WTC11 (cell line): ENCODE measurements around the gene UBE2D2. TPM values are rescaled to one million over a fixed set of nuclear protein-coding genes. Genes with fewer than 3 reads are reported as not detected.

Experiments
- ATAC-seq: fragments of 200-7000 bp; cut with Tn5 transposase; 2 replicates; pipeline ENCODE4 v1.10.0; 2021; ENCODE audit warnings: mild to moderate bottlenecking, moderate library complexity
- CTCF ChIA-PET: fragments of 300-600 bp; sonication (Branson Sonifier 250); formaldehyde crosslinking; loops from one replicate; lab custom pipeline; 2021; ENCODE audit warnings: antibody characterized with exemption; lab: Charles Lee
- POLR2A ChIA-PET: fragments of 350-600 bp; sonication (Branson Sonifier 250); formaldehyde crosslinking; loops from one replicate; lab custom pipeline; 2021; ENCODE audit warnings: antibody characterized with exemption; lab: Charles Lee
- DNase-seq: peaks from one replicate; pipeline ENCODE4 v3.0.0; 2021; ENCODE audit warnings: low spot score
- H3K27ac Mint-ChIP-seq: 2 replicates; pipeline ENCODE4 v1.8.0; 2021; ENCODE audit warnings: mixed read lengths
- H3K27me3 Mint-ChIP-seq: 2 replicates; pipeline ENCODE4 v1.8.0; 2021; ENCODE audit warnings: low read depth, mild to moderate bottlenecking, moderate library complexity, mixed read lengths
- H3K36me3 Mint-ChIP-seq: 2 replicates; pipeline ENCODE4 v1.8.0; 2021; ENCODE audit warnings: mixed read lengths
- H3K4me1 Mint-ChIP-seq: 2 replicates; pipeline ENCODE4 v1.8.0; 2022; ENCODE audit warnings: mixed read lengths
- H3K4me3 Mint-ChIP-seq: 2 replicates; pipeline ENCODE4 v1.8.0; 2021; ENCODE audit warnings: mild to moderate bottlenecking, moderate library complexity, mixed read lengths
- H3K9me3 Mint-ChIP-seq: 2 replicates; pipeline ENCODE4 v1.8.0; 2021; ENCODE audit warnings: mixed read lengths
- EMX1 ChIP-seq: fragments of 250-450 bp; sonication (Bioruptor Pico); IDR thresholded peaks from 2 replicates; pipeline ENCODE4 v1.8.0; 2021; ENCODE audit warnings: mild to moderate bottlenecking
- FOXJ3 ChIP-seq: sonication (generic); formaldehyde crosslinking; IDR thresholded peaks from 2 replicates; pipeline ENCODE4 v1.9.0; 2021; ENCODE audit warnings: missing genetic modification reagents, mild to moderate bottlenecking, borderline replicate concordance
- FOXP1 ChIP-seq: sonication (generic); formaldehyde crosslinking; IDR thresholded peaks from 2 replicates; pipeline ENCODE4 v1.8.0; 2022; ENCODE audit warnings: missing genetic modification reagents, mild to moderate bottlenecking, moderate library complexity, borderline replicate concordance
- NFATC4 ChIP-seq: fragments of 250-450 bp; sonication (Bioruptor Pico); IDR thresholded peaks from 2 replicates; pipeline ENCODE4 v1.9.0; 2021; ENCODE audit warnings: mild to moderate bottlenecking
- ZBTB21 ChIP-seq: sonication (generic); formaldehyde crosslinking; IDR thresholded peaks from 2 replicates; pipeline ENCODE4 v1.8.1; 2023; ENCODE audit warnings: mild to moderate bottlenecking, missing genetic modification reagents, borderline replicate concordance
- ZNF219 ChIP-seq: sonication (generic); formaldehyde crosslinking; IDR thresholded peaks from 2 replicates; pipeline ENCODE4 v1.8.0; 2023; ENCODE audit warnings: missing genetic modification reagents, mild to moderate bottlenecking, borderline replicate concordance
- ZNF232 ChIP-seq: sonication (generic); formaldehyde crosslinking; IDR thresholded peaks from 2 replicates; pipeline ENCODE4 v1.8.0; 2022; ENCODE audit warnings: mild to moderate bottlenecking, missing genetic modification reagents
- ZNF263 ChIP-seq: sonication (generic); formaldehyde crosslinking; IDR thresholded peaks from 2 replicates; pipeline ENCODE4 v1.8.1; 2022; ENCODE audit warnings: low read depth, mild to moderate bottlenecking, moderate library complexity, missing genetic modification reagents
- ZNF317 ChIP-seq: sonication (generic); formaldehyde crosslinking; IDR thresholded peaks from 2 replicates; pipeline ENCODE4 v1.8.1; 2023; ENCODE audit warnings: low read depth, mild to moderate bottlenecking, moderate library complexity, missing genetic modification reagents, borderline replicate concordance
- ZNF416 ChIP-seq: fragments of 250-450 bp; sonication (Bioruptor Pico); IDR thresholded peaks from 2 replicates; pipeline ENCODE4 v1.9.0; 2021; ENCODE audit warnings: mild to moderate bottlenecking, inconsistent platforms
- ZNF671 ChIP-seq: fragments of 250-450 bp; sonication (Bioruptor Pico); IDR thresholded peaks from 2 replicates; pipeline ENCODE4 v1.8.0; 2021; ENCODE audit warnings: mild to moderate bottlenecking
- total RNA-seq: library from RNA; stranded (reverse); gene quantifications from 3 replicates; pipeline ENCODE4 v1.2.3, GENCODE V29; 2021
- TF ChIP-seq, protein P1 (sequence below): fragments of 250-450 bp; sonication (Bioruptor Pico); IDR thresholded peaks from 2 replicates; pipeline ENCODE4 v1.9.0; 2021; ENCODE audit warnings: mild to moderate bottlenecking
- TF ChIP-seq, protein P2 (sequence below): fragments of 200-600 bp; IDR thresholded peaks from 2 replicates; pipeline ENCODE4 v1.8.0; 2022; ENCODE audit warnings: antibody characterized with exemption
- TF ChIP-seq, protein P3 (sequence below): sonication (generic); formaldehyde crosslinking; IDR thresholded peaks from 2 replicates; pipeline ENCODE4 v1.8.0; 2022; ENCODE audit warnings: missing genetic modification reagents
- TF ChIP-seq, protein P4 (sequence below): sonication (generic); formaldehyde crosslinking; conservative IDR thresholded peaks from 2 replicates; pipeline ENCODE4 v1.8.1; 2022; ENCODE audit warnings: mild to moderate bottlenecking, missing genetic modification reagents
- TF ChIP-seq, protein P5 (sequence below): sonication (generic); formaldehyde crosslinking; IDR thresholded peaks from 2 replicates; pipeline ENCODE4 v1.8.0; 2022; ENCODE audit warnings: mild to moderate bottlenecking, missing genetic modification reagents
- TF ChIP-seq, protein P6 (sequence below): sonication (generic); formaldehyde crosslinking; IDR thresholded peaks from 2 replicates; pipeline ENCODE4 v1.8.1; 2022; ENCODE audit warnings: missing genetic modification reagents, borderline replicate concordance

Gene UBE2D2
- total RNA-seq, 1 experiment from 2014 or later: 183 TPM

DNA sequence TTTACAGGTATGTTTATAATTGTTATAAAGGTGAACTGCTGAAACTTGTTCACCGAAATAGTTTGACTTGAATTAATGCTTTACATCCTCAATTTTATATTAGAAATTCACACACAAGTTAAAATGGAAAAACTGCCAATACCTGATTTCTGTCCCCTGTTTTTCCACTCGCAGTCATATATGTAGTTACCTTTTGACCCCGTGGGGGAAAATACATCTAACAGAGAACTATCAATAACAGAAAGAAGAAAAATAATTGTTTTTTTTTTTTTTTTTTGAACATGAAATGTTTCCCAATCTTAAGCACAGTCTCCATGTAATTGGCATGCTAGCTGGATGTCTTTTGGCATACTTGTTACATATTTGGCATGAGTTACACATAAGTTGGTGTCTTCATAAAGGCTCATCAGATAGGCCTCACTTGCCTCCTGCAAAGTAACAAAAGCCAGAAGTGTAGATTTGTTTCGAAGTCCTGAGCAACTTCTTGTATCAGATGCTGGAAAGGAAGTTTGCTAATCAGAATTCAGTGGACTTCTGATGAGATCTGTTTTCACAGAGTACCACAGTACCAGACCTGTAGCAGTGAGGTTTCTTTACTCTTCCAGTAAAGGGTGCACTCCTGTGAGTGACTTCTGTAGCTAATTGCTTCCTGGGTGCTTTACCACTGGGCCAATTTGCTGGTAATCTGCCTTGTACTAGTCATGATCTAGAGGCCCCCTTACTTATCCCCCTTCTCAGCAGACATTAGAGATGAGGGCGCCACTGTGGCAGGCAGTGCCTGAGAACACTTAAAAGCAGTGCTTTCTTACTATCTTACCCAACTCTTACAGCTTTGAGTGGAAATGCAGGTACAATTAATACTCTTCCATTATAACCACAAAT, 50.8 kb downstream of the UBE2D2 start (continued):
- TF ChIP-seq, protein P1, sequence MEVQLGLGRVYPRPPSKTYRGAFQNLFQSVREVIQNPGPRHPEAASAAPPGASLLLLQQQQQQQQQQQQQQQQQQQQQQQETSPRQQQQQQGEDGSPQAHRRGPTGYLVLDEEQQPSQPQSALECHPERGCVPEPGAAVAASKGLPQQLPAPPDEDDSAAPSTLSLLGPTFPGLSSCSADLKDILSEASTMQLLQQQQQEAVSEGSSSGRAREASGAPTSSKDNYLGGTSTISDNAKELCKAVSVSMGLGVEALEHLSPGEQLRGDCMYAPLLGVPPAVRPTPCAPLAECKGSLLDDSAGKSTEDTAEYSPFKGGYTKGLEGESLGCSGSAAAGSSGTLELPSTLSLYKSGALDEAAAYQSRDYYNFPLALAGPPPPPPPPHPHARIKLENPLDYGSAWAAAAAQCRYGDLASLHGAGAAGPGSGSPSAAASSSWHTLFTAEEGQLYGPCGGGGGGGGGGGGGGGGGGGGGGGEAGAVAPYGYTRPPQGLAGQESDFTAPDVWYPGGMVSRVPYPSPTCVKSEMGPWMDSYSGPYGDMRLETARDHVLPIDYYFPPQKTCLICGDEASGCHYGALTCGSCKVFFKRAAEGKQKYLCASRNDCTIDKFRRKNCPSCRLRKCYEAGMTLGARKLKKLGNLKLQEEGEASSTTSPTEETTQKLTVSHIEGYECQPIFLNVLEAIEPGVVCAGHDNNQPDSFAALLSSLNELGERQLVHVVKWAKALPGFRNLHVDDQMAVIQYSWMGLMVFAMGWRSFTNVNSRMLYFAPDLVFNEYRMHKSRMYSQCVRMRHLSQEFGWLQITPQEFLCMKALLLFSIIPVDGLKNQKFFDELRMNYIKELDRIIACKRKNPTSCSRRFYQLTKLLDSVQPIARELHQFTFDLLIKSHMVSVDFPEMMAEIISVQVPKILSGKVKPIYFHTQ (CRISPR knock-in tag): no peak
- TF ChIP-seq, protein P2, sequence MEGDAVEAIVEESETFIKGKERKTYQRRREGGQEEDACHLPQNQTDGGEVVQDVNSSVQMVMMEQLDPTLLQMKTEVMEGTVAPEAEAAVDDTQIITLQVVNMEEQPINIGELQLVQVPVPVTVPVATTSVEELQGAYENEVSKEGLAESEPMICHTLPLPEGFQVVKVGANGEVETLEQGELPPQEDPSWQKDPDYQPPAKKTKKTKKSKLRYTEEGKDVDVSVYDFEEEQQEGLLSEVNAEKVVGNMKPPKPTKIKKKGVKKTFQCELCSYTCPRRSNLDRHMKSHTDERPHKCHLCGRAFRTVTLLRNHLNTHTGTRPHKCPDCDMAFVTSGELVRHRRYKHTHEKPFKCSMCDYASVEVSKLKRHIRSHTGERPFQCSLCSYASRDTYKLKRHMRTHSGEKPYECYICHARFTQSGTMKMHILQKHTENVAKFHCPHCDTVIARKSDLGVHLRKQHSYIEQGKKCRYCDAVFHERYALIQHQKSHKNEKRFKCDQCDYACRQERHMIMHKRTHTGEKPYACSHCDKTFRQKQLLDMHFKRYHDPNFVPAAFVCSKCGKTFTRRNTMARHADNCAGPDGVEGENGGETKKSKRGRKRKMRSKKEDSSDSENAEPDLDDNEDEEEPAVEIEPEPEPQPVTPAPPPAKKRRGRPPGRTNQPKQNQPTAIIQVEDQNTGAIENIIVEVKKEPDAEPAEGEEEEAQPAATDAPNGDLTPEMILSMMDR: no peak
- TF ChIP-seq NFATC4 (CRISPR knock-in tag) (no peak), ZNF671 (CRISPR knock-in tag) (no peak)
- TF ChIP-seq, protein P3, sequence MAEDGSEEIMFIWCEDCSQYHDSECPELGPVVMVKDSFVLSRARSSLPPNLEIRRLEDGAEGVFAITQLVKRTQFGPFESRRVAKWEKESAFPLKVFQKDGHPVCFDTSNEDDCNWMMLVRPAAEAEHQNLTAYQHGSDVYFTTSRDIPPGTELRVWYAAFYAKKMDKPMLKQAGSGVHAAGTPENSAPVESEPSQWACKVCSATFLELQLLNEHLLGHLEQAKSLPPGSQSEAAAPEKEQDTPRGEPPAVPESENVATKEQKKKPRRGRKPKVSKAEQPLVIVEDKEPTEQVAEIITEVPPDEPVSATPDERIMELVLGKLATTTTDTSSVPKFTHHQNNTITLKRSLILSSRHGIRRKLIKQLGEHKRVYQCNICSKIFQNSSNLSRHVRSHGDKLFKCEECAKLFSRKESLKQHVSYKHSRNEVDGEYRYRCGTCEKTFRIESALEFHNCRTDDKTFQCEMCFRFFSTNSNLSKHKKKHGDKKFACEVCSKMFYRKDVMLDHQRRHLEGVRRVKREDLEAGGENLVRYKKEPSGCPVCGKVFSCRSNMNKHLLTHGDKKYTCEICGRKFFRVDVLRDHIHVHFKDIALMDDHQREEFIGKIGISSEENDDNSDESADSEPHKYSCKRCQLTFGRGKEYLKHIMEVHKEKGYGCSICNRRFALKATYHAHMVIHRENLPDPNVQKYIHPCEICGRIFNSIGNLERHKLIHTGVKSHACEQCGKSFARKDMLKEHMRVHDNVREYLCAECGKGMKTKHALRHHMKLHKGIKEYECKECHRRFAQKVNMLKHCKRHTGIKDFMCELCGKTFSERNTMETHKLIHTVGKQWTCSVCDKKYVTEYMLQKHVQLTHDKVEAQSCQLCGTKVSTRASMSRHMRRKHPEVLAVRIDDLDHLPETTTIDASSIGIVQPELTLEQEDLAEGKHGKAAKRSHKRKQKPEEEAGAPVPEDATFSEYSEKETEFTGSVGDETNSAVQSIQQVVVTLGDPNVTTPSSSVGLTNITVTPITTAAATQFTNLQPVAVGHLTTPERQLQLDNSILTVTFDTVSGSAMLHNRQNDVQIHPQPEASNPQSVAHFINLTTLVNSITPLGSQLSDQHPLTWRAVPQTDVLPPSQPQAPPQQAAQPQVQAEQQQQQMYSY (CRISPR knock-in tag): no peak
- TF ChIP-seq, all 79 proteins: peak for 0

DNA sequence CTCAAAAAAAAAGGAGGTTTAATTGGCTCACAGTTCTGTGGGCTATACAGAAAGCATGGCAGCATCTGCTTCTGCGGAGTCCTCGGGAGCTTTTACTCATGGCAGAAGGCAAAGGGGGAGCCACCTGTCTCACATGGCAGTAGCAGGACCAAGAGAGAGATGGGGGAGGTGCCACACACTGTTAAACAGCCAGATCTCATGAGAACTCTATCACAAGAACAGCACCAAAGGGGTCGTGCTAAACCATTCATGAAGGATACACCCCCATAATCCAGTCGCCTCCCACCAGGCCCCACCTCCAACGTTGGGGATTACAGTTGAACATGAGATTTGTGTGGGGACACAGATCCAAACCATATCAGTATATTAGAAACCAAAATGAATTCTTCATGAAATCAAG, 58.7 kb downstream of the UBE2D2 start:
- ATAC-seq (no peak), DNase-seq (no peak)
- H3K4me3 Mint-ChIP-seq: no peak overlapping the region
- H3K9me3 Mint-ChIP-seq: no peaks in the 10 kb centered on the region
- H3K36me3 Mint-ChIP-seq: peaks cover 54% of the 10 kb centered on the region
- POLR2A ChIA-PET: no interaction called here
- no peaks in the 10 kb centered on the region for H3K4me1 Mint-ChIP-seq
- H3K27me3 Mint-ChIP-seq: no peaks in the 10 kb centered on the region
- no peak overlapping the region for H3K27ac Mint-ChIP-seq
- CTCF ChIA-PET: interaction anchor here (1.1 kb wide), 1 partner anchor 14 kb away, joined by 3 read pairs; no protein-coding TSS in a partner anchor
- TF ChIP-seq, protein P4, sequence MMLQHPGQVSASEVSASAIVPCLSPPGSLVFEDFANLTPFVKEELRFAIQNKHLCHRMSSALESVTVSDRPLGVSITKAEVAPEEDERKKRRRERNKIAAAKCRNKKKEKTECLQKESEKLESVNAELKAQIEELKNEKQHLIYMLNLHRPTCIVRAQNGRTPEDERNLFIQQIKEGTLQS (CRISPR knock-in tag): no peak
- TF ChIP-seq ZNF317 (CRISPR knock-in tag): no peak
- TF ChIP-seq, protein P5, sequence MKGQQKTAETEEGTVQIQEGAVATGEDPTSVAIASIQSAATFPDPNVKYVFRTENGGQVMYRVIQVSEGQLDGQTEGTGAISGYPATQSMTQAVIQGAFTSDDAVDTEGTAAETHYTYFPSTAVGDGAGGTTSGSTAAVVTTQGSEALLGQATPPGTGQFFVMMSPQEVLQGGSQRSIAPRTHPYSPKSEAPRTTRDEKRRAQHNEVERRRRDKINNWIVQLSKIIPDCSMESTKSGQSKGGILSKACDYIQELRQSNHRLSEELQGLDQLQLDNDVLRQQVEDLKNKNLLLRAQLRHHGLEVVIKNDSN (CRISPR knock-in tag): no peak
- TF ChIP-seq, protein P6, sequence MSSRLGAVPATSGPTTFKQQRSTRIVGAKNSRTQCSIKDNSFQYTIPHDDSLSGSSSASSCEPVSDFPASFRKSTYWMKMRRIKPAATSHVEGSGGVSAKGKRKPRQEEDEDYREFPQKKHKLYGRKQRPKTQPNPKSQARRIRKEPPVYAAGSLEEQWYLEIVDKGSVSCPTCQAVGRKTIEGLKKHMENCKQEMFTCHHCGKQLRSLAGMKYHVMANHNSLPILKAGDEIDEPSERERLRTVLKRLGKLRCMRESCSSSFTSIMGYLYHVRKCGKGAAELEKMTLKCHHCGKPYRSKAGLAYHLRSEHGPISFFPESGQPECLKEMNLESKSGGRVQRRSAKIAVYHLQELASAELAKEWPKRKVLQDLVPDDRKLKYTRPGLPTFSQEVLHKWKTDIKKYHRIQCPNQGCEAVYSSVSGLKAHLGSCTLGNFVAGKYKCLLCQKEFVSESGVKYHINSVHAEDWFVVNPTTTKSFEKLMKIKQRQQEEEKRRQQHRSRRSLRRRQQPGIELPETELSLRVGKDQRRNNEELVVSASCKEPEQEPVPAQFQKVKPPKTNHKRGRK (CRISPR knock-in tag): no peak
- no peak for TF ChIP-seq FOXP1 (CRISPR knock-in tag)
- TF ChIP-seq, protein P1 (CRISPR knock-in tag): no peak
- TF ChIP-seq ZNF232 (CRISPR knock-in tag): no peak
- TF ChIP-seq ZBTB21 (CRISPR knock-in tag): no peak
- no peak for TF ChIP-seq ZNF219 (CRISPR knock-in tag)
- TF ChIP-seq, protein P2: no peak
- TF ChIP-seq ZNF263 (CRISPR knock-in tag): no peak
- no peak for TF ChIP-seq EMX1 (CRISPR knock-in tag)
- TF ChIP-seq FOXJ3 (CRISPR knock-in tag): no peak
- no peak for TF ChIP-seq ZNF671 (CRISPR knock-in tag)
- no peak for TF ChIP-seq ZNF416 (CRISPR knock-in tag)
- no peak for TF ChIP-seq NFATC4 (CRISPR knock-in tag)
